GM12864 (cell line): ENCODE measurements around the gene RHOB.
"Not testable (repeated sequence)": the region's sequence is repeated elsewhere in the genome, so short reads cannot be mapped to it uniquely, and the experiment has no call there.

Experiments used
- DNase-seq: peaks from one replicate; pipeline ENCODE4 v3.0.0-alpha.2; 2011; ENCODE audit warnings: low read depth
- H3K4me3 ChIP-seq: 2 replicates; pipeline ENCODE4 v1.5.1; 2011; ENCODE audit warnings: mild to moderate bottlenecking, low read depth, low read length, control low read depth
- TF ChIP-seq, protein P1 (sequence below): IDR thresholded peaks from 2 replicates; pipeline ENCODE4 v1.5.1; 2011; ENCODE audit warnings: low read depth, mild to moderate bottlenecking, moderate library complexity, low read length, control low read depth, inconsistent platforms; ENCODE audit errors: missing control alignments

RHOB gene

DNA sequence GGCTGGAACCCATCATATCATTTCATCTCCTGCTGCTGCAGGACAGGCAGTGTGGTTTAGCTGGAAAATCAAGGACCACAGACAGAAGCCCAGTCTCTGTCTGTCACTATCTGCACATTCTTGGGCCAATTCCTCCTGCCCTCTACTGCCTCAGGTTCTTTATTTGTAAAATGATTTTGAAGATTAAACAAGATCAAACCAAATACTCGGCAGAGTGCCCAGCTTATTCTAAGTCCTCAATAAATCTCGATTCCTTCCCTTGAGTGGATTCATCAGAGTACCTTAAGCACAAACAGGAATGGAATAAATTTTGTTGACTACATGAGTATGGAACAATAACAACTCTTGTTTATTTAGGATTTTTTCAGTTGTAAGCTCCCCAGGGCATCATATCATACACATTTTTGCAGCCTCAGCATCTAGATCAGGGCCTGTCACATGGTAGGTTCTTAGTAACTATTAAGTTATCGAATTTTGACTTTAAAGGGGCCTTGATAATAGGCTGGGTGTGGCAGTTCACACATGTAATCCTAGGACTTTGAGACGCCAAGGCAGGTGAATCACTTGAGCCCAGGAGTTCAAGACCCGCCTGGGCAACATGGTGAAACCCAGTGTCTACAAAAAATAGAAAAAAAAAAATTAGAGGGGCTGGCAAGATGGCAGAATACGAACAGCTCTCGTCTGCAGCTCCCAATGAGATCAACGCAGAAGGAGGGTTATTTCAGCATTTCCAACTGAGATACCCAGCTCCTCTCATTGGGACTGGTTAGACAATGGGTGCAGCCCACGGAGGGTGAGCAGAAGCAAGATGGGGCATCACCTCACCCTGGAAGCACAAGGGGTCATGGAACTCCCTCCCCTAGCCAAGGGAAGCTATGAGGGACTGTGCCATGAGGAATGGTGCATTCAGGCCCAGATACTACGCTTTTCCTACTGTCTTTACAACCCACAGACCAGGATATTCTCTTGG is 11.1 kb downstream of the RHOB start:
- no peak for DNase-seq
- TF ChIP-seq, protein P1, sequence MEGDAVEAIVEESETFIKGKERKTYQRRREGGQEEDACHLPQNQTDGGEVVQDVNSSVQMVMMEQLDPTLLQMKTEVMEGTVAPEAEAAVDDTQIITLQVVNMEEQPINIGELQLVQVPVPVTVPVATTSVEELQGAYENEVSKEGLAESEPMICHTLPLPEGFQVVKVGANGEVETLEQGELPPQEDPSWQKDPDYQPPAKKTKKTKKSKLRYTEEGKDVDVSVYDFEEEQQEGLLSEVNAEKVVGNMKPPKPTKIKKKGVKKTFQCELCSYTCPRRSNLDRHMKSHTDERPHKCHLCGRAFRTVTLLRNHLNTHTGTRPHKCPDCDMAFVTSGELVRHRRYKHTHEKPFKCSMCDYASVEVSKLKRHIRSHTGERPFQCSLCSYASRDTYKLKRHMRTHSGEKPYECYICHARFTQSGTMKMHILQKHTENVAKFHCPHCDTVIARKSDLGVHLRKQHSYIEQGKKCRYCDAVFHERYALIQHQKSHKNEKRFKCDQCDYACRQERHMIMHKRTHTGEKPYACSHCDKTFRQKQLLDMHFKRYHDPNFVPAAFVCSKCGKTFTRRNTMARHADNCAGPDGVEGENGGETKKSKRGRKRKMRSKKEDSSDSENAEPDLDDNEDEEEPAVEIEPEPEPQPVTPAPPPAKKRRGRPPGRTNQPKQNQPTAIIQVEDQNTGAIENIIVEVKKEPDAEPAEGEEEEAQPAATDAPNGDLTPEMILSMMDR, result no peak
- no peak overlapping the region for H3K4me3 ChIP-seq

- DNase-seq, H3K4me3 ChIP-seq: not testable (repeated sequence)
These were observed 12.0 kb downstream of the RHOB start for GRCh38 chr2:20458737-20459484.

- no peak overlapping the region for H3K4me3 ChIP-seq
- TF ChIP-seq, protein P1, result no peak
- DNase-seq, result no peak
These were observed 19.0 kb downstream of the RHOB start for GRCh38 chr2:20465716-20466394.

GRCh38 chr2:20467789-20468548 is 21.1 kb downstream of the RHOB start:
- DNase-seq, result no peak
- TF ChIP-seq, protein P1, result no peak
- no peak overlapping the region for H3K4me3 ChIP-seq

DNA sequence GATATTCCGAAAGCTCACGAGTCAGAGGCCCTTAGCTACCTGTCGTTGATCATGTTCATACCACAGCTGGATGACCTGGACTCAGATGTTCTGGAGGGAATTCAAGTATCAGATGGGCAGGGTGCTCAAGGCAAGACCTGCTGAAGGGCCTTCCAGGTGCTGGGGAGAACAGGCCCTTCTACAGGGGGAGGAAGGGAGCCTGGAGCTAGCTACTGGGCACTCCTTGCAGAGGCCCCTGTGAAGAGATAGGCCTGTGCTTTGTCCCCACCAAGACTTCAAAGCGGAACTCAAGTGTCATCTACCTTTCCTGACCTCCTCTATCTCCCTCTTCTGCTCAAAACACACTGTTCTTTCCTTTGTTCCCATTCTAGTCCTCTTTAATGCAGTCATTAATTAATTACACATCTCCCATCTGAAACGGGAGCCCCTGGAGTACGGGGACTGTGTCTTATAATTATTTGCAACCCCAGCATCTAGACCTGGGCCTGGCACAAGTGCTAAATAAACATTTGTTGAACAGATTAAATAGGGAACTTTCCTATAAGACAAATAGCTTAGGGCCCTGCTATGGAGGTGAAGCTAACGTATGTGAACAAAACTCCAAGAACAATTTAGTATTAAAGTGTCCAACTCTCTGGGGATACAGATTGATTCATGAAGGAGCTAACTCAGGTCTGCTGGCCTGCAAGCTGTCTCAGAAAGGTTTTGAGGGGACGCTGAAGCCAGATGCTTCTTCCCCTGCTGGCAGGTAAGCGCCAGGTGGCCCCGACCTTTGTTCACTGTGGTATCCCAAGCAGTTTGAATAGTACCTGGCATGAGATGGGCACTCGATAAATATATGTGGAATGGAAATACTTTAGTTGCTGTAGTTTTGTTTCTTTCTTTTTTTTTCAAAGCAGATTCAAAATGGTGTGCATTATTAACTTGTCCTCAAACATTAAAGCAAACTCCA is 22.0 kb downstream of the RHOB start:
- no peak for DNase-seq
- TF ChIP-seq, protein P1, result no peak
- H3K4me3 ChIP-seq, result no peak overlapping the region

GRCh38 chr2:20469595-20469994 is 22.7 kb downstream of the RHOB start:
- TF ChIP-seq, protein P1, result no peak
- no peak for DNase-seq
- H3K4me3 ChIP-seq, result no peak overlapping the region
